Activated CD8-positive, alpha-beta memory T cell treated with anti-CD3 and anti-CD28 coated beads, Interleukin-2, amount 50 U/mL, for 24 hours (primary cell): ENCODE data around the gene DMRTC1B.
"Not testable (repeated sequence)": the region's sequence is repeated elsewhere in the genome, so short reads cannot be mapped to it uniquely, and the experiment has no call there.

Experiments
- DNase-seq: peaks from one replicate; pipeline ENCODE4 v3.0.0-alpha.2; 2020; ENCODE audit errors: extremely low read depth

DMRTC1B gene, protein sequence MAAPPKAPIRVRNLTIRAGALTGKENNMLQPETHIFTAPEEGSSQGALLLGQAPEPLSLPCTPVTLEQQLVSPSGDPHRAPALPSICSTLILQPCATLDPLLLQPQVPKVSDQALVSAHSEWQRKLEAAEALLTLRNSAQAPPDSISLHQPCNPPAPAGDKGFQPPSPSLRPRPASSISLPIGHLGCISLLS

DNA sequence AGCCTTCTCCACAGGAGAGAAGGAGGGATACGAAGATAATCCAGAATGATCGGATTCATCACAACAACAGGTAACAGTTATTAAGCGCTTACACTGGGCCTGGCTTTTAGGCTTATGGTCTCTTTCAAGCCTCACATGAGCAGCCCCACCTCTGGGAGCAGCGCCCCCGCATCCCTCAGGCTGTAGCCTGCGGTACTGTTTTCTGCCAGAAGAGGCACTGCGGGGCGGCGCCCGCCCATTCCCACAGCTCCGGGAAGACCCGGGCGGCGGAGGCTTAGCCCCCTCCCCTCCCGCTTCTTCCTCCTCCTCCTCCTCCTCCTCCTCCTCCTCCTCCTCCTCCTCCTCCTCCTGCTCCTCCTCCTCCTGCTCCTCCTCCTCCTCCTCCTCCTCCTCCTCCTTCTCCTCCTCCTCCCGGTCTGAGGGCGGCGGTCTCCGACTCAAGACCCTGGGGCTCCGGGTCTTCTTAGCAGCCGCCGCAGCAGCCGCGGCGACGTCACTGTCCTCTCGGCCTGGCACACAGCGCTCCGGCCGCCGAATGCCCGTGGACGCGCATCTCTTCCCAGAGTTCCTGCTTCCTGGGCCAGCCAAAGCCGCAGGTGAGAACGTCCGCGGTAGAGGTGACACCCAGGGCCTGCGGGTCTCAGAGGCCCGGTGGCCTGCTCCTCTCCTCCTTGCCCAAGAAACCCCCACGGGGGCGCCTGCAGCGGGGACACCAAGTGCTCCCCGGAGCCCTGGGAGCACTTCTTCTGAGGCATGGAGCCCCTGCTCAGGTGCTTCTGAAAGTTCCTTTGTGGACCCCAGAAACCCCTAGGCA, at the start of gene DMRTC1B:
DMRTC1B (plus strand) TSS at position 238 of the 814 bp plus-strand sequence. CDS start 68,246 bp downstream, outside the sequence.
- not testable (repeated sequence) for DNase-seq

DNA sequence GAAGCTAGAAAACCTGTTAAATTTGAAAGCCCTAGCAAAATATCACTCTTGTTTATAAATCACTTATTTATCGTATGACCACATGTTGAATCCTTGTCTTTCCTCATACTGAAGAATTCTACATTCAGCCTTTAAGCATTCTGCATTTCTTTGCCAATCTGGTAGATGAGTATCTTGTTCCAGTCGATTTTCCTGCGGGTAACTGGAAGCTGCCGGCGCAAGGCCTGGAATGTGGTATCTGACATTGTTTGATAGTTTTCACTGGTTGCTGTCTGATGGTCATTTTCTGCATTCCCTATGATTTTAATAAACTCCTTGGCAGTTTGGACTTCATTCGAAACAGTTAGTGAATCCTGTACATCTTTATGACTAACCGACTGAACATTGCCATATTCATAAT, 48.8 kb upstream of the DMRTC1B start:
- no peak for DNase-seq

DNA sequence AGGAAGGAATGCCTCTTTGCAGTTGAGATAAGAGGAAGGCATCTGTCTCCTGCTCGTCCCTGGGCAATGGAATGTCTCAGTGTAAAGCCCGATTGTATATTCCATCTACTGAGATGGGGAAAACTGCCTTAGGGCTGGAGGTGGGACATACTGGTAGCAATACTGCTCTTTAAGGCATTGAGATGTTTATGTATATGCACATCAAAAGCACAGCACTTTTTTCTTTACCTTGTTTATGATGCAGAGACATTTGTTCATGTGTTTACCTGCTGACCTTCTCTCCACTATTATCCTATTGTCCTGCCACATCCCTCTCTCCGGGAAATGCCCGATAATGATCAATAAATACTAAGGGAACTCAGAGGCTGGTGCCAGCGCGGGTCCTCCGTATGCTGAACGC, 43.1 kb upstream of the DMRTC1B start:
- DNase-seq: not testable (repeated sequence)

DNA sequence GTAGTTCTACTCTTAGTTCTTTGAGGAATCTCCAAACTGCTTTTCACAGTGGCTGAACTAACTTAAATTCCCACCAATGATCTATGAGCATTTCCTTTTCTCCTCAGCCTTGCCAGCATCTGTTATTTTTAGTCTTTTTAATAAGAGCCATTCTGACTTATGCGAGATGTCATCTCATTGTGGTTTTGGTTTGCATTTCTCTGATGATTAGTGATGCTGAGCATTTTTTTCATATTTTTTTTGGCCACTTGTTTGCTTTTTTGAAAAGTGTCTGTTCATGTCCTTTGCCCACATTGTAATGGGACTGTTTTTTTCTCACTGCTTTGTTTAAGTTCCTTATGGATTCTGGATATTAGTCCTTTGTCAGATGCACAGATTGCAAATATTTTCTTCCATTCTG, 41.1 kb upstream of the DMRTC1B start:
- DNase-seq: no peak

DNA sequence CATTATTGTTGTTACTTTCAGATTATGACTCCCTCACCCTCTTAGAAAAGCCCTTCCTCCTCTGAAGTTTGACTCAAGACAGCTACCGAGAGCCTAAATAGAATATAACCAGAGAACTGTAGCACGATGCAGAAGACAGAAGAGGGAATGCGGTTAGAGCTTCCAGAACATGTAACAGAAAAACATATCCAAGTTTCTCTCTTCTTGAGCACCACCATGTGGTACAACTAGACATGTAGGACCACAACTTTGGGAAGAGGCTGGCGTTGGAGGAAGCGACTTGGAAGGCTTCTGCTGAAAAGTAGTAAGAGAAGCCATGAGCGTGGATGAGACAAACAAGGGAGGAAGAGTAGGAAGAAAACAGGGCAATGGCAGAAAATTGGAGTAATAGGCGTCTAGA, 31.1 kb upstream of the DMRTC1B start:
- not testable (repeated sequence) for DNase-seq

DNA sequence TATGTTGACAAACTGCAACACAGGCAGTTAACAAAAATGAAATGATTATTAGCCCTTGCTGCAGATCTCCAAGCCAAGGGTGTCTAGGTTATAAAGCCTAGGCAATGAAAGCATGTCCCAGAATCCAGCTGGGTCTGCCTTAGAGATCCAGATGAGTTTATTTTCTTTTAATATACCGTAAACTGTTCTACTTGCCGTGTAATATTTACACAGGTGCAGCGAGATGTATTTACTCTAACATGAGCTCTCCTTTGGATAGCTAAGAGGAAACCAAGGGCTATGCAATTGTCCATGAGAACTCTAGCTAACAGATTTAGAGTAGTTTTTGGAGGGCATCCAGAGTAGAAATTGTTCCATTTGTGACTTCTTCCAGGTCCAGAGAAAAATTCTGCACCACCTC, 28.1 kb upstream of the DMRTC1B start:
- not testable (repeated sequence) for DNase-seq

DNA sequence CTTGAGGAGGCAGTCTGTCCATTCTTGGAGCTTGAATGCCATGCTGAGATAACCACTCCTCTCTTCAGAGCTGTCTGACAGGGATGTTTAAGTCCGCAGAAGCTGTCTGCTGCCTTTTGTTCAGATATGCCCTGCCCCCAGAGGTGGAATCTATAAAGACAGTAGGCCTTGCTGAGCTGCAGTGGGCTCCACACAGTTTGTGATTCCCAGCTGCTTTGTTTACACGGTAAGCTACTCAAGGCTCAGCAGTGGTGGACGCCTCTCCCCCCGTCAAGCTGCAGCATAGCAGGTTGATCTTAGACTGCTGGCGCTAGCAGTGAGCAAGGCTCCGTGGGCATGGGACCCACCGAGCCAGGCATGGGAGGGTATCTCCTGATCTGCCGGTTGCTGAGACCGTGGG, 16.2 kb upstream of the DMRTC1B start:
- not testable (repeated sequence) for DNase-seq

DNA sequence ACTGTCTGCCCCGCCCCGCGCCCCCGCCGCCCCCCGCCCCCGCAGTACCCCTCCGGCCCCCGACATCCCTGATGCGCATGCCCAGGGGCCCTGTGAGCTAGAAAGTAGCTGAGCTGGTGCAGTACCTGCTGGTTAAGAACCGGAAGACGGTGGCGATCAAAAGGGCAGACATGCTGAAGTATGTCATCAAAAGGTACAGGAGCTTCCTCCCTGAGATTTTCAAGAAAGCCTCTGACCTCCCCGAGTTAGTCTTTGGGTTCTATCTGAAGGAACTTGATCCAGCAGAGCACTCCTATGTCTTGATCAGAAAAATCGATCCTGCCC, 739 bp downstream of the DMRTC1B start:
- not testable (repeated sequence) for DNase-seq

DNA sequence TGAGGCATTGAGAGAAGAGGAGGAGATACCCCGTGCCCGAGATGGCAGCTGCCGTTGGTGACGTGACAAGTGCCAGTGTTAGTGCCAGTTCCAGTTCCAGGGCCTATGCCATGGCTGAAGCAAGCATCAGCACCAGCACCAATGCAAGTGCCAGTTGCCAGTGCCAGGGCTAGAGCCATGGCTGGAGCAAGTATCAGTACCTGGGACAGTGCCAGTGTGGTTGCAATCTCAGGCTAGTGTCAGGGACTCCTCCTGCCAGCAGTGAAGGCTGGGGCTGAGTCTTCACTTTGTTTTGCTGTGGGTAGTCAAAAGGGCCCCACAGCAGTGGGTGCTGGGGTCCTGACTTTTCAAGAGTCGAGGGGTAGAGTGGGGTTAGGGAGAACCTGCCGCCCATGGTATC, 1.5 kb downstream of the DMRTC1B start:
- not testable (repeated sequence) for DNase-seq

DNA sequence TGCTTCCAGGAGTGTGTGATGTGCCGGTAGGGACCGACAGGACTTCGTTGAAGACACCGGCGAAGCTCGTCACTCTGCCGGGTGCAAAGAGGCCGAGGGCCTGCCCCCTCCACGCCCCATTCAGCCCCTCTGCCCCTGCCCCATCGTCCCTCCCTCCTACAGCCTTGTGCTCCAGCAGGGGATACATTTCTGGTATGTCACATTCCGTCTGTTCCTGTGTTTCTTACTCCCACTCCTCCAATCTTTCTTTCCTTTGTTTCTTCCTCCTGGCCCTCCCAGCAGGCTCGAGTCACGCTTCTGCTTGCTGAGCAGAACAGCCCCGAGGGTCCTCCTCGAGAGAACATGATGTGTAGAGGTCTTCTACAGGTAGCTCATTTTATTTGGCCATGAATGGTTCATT, 5.9 kb downstream of the DMRTC1B start, which contains the start of gene FAM236B:
FAM236B (minus strand) TSS at position 101 of the 400 bp plus-strand sequence; CDS start at position 1, 100 bp downstream.
- not testable (repeated sequence) for DNase-seq

DNA sequence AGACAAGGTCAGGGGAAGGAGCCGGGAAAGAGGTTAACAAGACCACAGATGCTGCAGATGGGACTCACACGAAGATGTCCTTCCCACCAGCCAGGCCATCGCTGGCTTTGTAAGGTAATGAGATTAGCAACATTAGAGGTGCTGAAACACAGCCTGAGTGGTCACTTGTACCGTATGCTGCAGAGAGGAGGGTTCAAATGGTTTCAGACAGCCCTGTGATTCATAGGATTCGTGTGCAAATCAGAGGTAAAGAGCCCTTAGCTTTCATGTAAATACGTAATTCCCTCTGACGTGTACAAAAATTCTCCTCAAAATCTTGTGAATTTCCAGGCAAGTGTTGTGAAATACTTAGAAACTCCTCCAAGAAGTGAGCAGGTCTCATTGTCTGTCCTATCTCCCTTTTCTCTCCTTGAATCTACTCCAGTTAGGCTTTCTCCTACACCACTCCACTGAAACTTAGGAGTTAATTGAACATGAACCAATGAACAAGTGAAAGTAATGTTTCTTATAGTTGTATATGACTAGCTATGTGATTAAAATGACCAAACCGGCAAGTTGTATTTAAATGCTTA, 6.8 kb downstream of the DMRTC1B start:
- DNase-seq: not testable (repeated sequence)

DNA sequence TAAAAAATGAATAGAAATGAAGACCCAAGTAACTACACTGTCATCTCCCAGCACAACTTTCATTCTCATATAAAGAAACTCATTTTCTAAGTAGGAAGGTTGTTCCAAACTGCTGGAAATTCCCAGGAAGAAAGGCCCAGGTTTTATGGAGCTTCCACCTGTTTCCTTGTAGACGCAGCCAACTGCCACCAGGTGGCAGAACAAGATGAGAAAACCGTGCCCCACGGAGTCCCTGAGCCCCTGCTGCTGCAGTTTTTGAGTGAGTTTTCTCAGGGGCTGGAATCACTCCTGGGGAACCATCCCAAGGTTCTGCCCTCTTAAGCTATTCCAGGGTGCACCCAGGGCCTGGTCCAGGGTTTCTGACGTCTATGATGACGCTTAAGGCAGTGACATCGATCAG, 7.3 kb downstream of the DMRTC1B start:
- DNase-seq: not testable (repeated sequence)

DNA sequence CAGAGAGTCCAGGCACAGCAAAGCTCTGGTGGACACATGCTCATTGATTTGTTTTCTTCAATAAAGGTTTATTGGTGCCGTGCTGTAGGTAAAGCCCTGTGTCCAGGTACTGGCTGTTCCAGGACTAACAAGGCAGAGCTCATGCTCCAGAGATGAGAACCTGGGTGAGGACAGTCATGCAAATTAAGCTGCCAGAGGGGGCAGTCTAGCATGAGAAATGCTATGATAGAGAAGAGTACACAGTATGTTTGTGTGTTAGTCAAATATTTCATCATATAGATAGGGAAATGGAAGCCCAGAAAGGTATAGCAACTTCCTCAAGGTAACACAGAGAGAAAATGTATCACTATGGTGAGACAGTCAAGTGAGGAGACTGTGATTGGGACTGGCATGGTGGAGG, 11.5 kb downstream of the DMRTC1B start:
- DNase-seq: not testable (repeated sequence)

DNA sequence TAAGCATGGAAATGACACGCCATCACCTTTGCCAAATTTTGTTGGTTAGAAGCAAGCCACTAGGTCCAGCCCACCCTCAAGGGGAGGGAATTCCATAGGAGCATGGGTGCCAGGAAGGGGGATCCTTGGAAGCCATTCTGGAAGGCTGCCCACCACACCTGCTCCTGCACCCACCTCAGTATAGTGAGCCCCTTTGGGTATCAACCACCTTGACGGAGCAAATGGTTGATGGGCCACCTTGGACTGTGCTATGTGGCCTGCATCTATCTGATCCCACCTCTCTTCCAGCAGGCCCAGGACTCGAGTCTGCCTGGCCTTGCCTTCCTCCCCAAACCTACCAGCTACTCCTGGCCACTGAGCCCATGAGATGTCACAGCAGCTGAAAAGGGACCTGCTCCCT, 13.7 kb downstream of the DMRTC1B start:
- DNase-seq: not testable (repeated sequence)

DNA sequence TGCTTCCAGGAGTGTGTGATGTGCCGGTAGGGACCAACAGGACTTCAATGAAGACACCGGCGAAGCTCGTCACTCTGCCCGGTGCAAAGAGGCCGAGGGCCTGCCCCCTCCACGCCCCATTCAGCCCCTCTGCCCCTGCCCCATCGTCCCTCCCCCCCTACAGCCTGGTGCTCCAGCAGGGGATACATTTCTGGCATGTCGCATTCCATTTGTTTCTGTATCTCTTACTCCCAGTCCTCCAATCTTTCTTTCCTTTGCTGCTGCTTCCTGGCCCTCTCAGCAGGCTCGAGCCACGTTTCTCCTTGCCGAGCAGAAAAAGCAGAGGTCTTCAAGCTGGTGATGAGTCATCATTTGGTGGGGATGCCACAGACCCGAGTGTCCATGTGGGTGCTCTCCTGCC, 31.4 kb downstream of the DMRTC1B start, which contains the start of gene FAM236D:
FAM236D (minus strand) TSS at position 101 of the 400 bp plus-strand sequence; CDS start at position 1, 100 bp downstream.
- DNase-seq: not testable (repeated sequence)

DNA sequence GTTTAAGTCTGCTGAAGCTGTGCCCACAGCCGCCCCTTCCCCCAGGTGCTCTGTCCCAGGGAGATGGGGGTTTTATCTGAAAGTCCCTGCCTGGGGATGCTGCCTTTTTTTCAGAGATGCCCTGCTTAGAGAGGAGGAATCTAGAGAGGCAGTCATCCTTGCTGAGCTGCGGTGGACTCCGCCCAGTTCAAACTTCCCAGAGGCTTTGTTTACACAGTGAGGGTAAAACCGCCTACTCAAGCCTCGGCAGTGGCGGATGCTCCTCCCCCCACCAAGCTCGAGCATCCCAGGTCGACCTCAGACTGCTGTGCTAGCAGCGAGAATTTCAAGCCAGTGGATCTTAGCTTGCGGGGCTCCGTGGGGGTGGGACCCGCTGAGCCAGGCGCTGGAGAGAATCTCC, 54.0 kb downstream of the DMRTC1B start:
- DNase-seq: not testable (repeated sequence)

DNA sequence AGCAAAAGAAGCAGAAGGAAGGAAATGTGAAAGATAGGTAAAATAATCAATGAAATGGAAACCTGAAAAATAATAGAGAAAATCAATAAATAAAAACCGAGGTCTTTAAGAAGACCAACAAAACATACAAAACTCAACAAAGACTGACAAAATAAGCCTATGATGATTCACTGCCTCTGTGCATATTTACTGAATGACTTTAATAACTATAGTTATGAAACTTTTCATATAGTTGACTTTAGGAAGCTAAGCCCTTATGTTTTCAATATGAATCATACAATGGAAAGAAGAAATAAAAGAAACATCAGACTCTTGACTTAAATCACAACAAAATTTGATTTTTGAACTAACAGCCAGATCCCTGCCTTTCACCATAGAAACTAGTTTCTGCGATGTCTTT, 60.8 kb downstream of the DMRTC1B start:
- not testable (repeated sequence) for DNase-seq

DNA sequence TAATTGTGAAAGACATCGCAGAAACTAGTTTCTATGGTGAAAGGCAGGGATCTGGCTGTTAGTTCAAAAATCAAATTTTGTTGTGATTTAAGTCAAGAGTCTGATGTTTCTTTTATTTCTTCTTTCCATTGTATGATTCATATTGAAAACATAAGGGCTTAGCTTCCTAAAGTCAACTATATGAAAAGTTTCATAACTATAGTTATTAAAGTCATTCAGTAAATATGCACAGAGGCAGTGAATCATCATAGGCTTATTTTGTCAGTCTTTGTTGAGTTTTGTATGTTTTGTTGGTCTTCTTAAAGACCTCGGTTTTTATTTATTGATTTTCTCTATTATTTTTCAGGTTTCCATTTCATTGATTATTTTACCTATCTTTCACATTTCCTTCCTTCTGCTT, 106.2 kb downstream of the DMRTC1B start:
- not testable (repeated sequence) for DNase-seq

DNA sequence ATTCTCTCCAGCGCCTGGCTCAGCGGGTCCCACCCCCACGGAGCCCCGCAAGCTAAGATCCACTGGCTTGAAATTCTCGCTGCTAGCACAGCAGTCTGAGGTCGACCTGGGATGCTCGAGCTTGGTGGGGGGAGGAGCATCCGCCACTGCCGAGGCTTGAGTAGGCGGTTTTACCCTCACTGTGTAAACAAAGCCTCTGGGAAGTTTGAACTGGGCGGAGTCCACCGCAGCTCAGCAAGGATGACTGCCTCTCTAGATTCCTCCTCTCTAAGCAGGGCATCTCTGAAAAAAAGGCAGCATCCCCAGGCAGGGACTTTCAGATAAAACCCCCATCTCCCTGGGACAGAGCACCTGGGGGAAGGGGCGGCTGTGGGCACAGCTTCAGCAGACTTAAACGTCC, 113.0 kb downstream of the DMRTC1B start:
- DNase-seq: not testable (repeated sequence)
